NCI-H2081 (cell line): ENCODE results near the gene PLEKHM1.
"Not testable (repeated sequence)": the region's sequence is repeated elsewhere in the genome, so short reads cannot be mapped to it uniquely, and the experiment has no call there.

Source experiments
- DNase-seq, 2 experiments: peaks; one replicate each; lab custom pipeline; 2025; lab: John Stamatoyannopoulos, UW

The PLEKHM1 gene

GRCh38 chr17:45441526-45442310 lies 48.8 kb downstream of the PLEKHM1 start:
- DNase-seq: no peak

- DNase-seq: not testable (repeated sequence)
These were observed 49.5 kb downstream of the PLEKHM1 start for GRCh38 chr17:45440839-45441515.

GRCh38 chr17:45440161-45440778 lies 50.3 kb downstream of the PLEKHM1 start:
- DNase-seq: peak; percentile 25 to 59

DNA sequence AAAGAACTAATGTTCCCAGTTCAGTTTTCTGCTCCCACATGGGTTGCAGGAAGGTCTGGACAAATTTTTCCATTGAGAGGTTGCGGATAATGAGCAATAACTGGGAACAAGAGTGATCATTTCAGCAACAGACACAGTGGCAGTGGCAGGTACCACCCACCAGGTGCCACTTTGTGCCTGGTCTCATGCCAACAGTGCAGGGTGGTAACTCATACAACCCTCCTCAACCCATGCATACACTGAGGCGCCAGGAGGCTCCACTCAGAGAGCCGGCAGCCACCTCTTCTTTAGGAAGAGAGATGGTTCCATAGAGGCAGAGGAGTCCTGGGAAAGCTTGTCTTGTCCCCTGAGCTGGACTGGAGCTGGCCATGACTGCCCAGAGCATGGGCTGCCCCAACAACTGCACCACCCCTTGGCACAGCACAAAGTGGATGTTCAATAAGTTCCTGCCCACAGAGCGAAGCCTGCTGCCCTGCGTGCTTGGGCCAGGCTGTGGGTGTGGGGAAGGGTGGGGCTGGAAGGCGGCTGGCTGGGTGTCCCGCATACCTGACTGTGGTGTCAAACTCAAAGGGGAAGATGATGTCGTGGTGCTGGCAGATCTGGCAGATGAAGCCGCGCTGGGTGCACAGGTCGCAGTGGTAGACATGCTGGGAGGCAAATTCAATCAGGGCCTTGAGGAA lies 51.5 kb downstream of the PLEKHM1 start:
- no peak for DNase-seq

DNA sequence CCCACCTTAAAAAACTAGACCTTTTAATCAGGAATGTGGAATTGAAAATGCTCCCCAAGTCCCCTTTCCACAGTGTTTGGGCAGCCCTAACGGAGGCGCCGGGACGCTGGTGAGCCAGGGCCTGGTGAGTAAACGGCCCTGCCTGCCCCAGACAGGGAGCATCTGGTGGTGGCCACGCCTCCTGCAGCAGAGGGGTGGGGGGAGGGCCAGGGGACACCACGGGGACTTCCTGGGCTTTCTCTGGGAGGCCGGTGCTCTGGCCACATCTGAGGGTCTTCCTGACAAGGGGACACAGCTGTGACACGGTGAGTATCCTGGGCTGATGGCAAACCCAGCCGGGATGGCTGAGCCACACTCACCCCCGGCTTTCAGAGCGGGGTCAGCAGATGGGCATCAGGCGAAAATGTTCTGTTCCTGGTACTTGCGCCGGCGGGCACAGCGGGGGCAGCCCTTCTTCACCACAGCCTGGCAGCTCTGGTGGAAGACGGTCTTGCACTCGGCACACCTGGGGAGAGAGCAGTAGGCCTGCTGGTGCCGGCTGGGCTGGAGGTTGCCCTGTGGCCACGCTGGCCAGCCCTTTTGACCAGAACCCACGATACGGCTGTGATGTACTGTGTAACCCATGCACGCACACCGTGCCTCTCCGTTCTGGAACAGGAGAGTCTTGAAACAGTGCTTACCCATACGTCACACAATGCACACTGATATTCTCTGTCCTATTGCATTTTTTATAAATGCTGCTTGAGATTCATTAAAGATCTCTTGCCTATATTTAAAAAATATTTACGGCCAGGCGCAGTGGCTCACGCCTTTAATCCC lies 52.8 kb downstream of the PLEKHM1 start:
- no peak for DNase-seq

- DNase-seq: no peak
These were observed 53.7 kb downstream of the PLEKHM1 start for GRCh38 chr17:45436625-45437464.

DNA sequence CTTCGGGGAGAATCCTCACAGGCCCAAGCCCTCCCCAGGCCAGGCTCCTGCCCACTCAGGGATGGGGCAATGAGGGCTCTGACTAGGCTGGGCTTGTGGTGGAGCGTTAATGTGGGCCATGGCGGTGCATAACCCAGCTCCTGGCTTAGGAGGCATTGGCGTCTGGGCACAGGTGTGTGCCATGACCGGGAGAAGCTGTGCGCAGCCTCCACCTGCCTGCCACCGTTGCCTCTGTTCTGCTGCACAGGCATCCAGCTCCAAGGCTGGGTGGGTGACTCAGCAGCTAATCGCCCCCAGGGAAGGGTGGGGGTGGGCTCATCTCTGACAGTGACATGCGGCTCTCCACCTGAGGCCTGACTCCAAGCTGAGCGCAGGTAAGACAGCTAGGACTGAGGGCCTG lies 54.4 kb downstream of the PLEKHM1 start:
- no peak for DNase-seq

GRCh38 chr17:45435481-45435880 lies 55.0 kb downstream of the PLEKHM1 start:
- DNase-seq: no peak

GRCh38 chr17:45433159-45433535 lies 57.4 kb downstream of the PLEKHM1 start:
- DNase-seq: no peak

GRCh38 chr17:45432405-45433158 lies 57.9 kb downstream of the PLEKHM1 start, which contains the start of gene ARHGAP27:
Gene ARHGAP27, minus strand, starts transcription at chr17:45432870. Its CDS starts 2,591 bp downstream, at chr17:45430279.
- DNase-seq: peak in 1 of 2 experiments; percentile 26

DNA sequence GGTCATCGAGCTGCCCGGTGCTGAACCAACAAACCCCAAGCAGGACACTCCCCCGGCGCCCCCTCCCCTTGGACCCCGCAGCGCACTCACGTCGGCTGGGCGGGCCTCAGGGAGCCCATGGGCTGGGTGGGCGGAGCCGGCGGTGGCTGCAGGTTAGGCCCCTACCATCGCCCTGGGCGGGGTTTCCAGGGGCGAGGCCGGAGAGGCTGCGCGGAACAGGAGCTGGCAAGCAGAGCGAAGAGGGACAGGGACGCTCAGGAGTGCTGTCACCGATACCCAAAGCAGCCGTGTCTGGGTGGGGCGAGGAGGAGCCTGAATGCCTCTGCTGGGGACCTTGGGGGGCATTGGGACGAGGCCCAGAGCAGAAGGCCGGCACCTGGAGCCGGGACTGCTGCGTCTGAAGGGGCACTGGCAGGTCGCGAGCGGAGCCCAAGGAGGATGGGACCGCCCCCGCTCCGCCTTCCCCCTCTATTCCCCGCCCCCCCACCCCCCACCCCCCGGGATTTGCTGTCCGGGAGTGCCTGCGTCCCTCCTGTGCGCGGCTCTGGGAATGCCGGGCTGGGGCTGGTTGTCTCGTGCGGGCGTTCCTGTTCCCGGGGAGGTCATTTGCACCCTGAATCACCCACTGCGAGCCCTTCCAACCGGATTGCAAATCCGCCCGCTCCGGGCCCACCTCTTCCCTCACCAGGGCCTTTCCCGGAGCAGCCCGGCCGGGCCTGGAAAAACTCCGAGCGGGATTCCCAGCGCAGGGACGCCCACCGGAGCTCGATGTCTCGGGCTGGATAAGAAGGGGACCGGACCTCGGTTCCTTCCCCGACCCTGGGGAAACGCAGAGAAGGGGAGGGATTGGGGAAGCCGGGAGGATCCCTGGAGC lies 58.8 kb downstream of the PLEKHM1 start:
- DNase-seq: peak; percentile 70 to 73

GRCh38 chr17:45430738-45431530 lies 59.6 kb downstream of the PLEKHM1 start:
- no peak for DNase-seq

DNA sequence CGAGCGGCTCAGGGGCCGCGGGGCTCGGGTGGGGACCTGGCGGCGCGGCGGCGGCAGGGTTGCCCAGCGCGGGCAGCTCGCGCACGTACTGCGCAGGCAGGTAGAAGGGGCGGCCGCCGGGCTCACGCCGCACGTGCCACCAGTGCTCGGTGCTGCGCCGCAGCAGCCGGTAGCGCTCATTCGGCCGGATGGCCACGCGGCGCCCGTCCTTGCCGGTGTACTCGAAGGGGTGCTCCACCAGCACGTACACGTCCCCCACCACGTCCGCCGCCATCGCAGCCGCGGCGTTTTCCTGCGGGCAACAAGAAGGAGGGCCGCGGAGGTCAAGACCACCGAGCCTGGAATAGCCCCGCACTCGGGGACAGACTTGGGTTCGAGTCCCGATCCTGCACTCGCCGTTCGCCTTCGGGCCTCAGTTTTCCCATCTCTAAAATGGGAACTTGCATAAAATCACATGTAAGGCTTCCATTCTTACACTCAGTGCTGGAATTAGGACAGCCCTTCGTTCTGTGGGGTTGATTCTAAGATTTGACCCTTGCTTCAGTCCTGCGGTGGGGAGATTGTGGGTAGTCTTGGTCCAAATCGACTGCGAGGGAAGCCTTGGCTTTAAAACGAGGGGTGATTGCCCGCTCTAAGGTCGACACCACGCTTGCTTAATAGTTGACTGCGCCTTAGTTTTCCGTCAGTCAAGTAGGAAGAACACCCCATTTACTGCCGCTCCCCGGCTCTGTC lies 60.3 kb downstream of the PLEKHM1 start:
- DNase-seq: no peak

DNA sequence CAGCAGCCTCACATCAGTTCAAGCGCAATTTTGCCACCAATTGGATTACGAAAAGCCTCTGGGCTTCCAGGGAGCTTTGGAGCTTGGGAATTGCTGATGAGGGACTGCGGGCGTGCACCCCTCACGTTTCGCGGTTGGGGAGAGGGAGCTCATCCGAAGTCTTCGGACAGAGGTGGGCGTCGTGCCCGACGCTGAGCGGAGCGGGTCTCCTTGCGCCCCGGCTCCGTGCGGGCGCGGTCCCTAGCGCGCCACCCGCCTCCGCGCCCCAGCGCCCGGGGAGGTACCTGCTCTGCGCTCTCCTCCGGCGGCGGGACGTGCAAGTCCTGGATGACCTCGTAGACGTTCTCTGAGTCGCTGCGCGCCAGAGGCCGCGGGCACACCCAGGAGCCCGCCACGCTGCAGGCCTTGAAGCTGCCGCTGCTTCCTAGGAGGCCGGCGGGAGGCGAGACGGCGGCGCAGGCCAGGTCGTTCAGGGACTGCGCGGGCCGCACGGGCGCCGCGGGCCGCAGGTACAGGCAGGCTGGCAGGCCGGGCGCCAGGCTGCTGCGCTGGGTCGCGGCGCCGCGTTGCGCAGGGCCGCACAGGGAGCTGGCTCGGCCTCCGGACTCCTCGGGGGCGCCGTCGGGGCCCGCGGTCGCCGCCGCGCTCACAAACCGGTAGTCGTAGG lies 61.0 kb downstream of the PLEKHM1 start:
- no peak for DNase-seq

GRCh38 chr17:45428931-45429338 lies 61.6 kb downstream of the PLEKHM1 start:
- DNase-seq: no peak

DNA sequence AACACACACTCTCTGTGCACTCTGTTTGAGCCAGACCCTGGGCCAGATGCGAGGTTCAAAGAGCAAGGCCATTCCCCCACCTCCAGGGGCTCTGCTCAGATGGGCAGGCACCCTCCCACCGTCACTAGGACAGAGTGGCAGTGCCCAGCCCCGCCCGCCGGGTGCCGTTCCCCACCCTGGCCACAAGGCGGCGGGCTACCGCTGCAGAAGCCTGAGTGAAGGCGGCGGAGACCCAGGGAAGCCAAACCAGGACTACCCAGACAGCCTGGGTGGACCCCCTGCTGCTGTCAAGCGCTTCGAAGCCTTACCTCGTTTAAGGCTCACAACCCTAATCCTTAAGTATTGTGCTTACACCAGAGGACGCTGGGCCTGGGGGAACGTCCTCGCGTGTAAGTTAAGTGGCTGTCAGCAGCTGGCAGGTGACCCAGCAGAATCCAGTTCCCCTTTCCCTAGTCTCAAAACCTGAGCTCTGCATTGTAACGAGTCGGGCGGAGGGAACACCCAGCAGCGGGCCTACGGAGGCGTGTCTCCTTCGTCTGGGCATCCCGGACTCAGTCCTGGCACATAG lies 62.4 kb downstream of the PLEKHM1 start:
- DNase-seq: peak; percentile 78 to 84
